Immature natural killer cell (primary cell): Measurements from ENCODE around the gene COX7A2. TPM values are rescaled to one million over a fixed set of nuclear protein-coding genes. Genes with fewer than 3 reads are reported as not detected.

Source experiments
- DNase-seq, 3 donors: peaks; one replicate each; pipeline ENCODE4 v3.0.0; 2022; ENCODE audit warnings: mixed read lengths in 1 of 3
- H3K27ac Mint-ChIP-seq, 6 donors: one replicate each; pipeline ENCODE4 v1.8.0; 2020; ENCODE audit warnings: mixed read lengths in 6 of 6, mild to moderate bottlenecking in 5 of 6, inconsistent platforms in 4 of 6, moderate library complexity in 3 of 6
- H3K27me3 Mint-ChIP-seq, 3 donors: one replicate each; pipeline ENCODE4 v1.8.0; 2020 to 2021; ENCODE audit warnings: low read depth in 3 of 3, mild to moderate bottlenecking in 3 of 3, mixed read lengths in 3 of 3, moderate library complexity in 3 of 3, inconsistent platforms in 1 of 3
- H3K36me3 Mint-ChIP-seq, 3 donors: one replicate each; pipeline ENCODE4 v1.8.0; 2020; ENCODE audit warnings: mixed read lengths in 3 of 3, inconsistent platforms in 2 of 3, mild to moderate bottlenecking in 2 of 3
- H3K4me1 Mint-ChIP-seq, 2 donors: one replicate each; pipeline ENCODE4 v1.8.0; 2020; ENCODE audit warnings: inconsistent platforms in 2 of 2, mild to moderate bottlenecking in 2 of 2, mixed read lengths in 2 of 2, moderate library complexity in 1 of 2
- H3K4me3 Mint-ChIP-seq, 5 donors: one replicate each; pipeline ENCODE4 v1.8.0; 2020; ENCODE audit warnings: mild to moderate bottlenecking in 5 of 5, mixed read lengths in 5 of 5, inconsistent platforms in 3 of 5, moderate library complexity in 3 of 5
- H3K9me3 Mint-ChIP-seq, 6 donors: one replicate each; pipeline ENCODE4 v1.8.0; 2020; ENCODE audit warnings: mild to moderate bottlenecking in 6 of 6, mixed read lengths in 6 of 6, inconsistent platforms in 4 of 6, moderate library complexity in 3 of 6
- polyA plus RNA-seq, 3 donors: library from polyadenylated mRNA; unstranded; fragments of 300-500 nt; fragmentation: Illumina TruSeq; gene quantifications; one replicate each; pipeline ENCODE4 v1.2.3, GENCODE V29; 2021

The COX7A2 gene
- polyA plus RNA-seq, 3 donors from 2014 or later = 732 to 1,349 (median 964) TPM

DNA sequence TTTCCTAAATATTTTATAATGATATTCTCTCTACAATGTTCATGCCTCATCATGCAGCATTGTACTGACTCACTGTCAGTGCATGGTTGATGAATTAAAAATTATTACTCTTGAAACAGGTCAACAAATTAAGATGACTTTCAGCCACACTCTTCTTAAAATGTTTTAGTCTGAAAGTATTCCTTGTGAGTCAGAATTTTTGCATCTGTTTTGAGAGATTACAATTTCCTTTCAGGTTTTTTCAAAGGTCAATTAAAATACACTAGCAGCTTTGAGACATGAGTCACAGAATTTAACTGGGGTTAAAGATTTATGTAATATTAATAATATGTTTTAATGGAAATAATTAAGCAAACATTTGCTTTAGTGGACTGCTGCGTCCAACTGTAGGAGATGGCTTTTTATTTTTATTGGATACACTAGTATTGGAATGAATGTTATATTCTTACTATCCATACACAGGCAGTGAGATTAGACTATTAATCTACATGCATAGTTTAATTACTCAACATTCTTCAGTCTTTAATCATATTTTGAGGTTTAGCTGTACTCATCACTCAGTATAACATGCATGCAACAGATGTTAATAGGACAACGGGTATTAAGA is 47.4 kb downstream of the COX7A2 start:
- H3K4me1 Mint-ChIP-seq = no peaks in the 10 kb centered on the region
- peaks cover 0 to 3% (median 0%) of the 10 kb centered on the region in 6 donors for H3K9me3 Mint-ChIP-seq
- no peaks in the 10 kb centered on the region for H3K36me3 Mint-ChIP-seq
- peaks cover 9 to 11% (median 10%) of the 10 kb centered on the region in 3 donors for H3K27me3 Mint-ChIP-seq
- DNase-seq = no peak
- H3K27ac Mint-ChIP-seq = no peak overlapping the region
- H3K4me3 Mint-ChIP-seq = no peak overlapping the region

- DNase-seq = no peak
- H3K36me3 Mint-ChIP-seq = no peaks in the 10 kb centered on the region
- H3K27ac Mint-ChIP-seq = no peak overlapping the region
- H3K9me3 Mint-ChIP-seq = peaks cover 0 to 8% (median 0%) of the 10 kb centered on the region in 6 donors
- H3K4me1 Mint-ChIP-seq = no peaks in the 10 kb centered on the region
- H3K27me3 Mint-ChIP-seq = peaks cover 0 to 2% (median 1%) of the 10 kb centered on the region in 3 donors
- H3K4me3 Mint-ChIP-seq = no peak overlapping the region
These were observed 55.2 kb downstream of the COX7A2 start for GRCh38 chr6:75188221-75188925.

Other genes with a start within 250 kb of the COX7A2 start
- gene COL12A1, start 37.7 kb downstream of the COX7A2 start, polyA plus RNA-seq = not detected
- 10 to 100 TPM; 47.5 to 81.9 (median 56.0) TPM for gene TMEM30A, start 41.0 kb upstream of the COX7A2 start, polyA plus RNA-seq
- gene FILIP1, start 250.0 kb upstream of the COX7A2 start, polyA plus RNA-seq = not detected